ENCODE measurements around the gene CCDC192.

DNA sequence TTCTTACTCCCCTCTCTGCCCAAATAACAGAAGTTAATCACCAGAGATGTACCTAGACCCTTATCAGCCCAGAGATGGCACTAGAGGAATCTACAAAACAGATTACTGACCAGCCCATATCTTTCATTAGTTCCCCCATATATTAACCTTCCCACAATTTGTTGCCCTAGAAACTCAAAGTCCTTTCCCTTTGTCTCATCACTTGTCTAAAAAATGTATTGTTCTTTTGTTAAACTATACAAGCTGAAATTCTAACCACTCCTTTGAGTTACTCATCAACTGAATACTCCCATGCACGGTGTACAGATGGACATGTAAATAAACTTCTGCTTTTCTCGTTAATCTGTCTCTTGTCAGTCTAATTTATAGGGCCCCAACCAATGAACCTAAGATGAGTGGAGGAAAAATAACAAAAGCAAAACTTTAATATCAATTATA lies 130.9 kb downstream of the CCDC192 start:
- TF ChIP-seq EZH2 (IDR thresholded peaks at IDR 0.05; ENCODE audit: borderline replicate concordance, low read depth, low read length, severe bottlenecking) = no peak
- no peak for TF ChIP-seq CTCF (IDR thresholded peaks at IDR 0.05; ENCODE audit: extremely low read depth in 1 of 2, insufficient read depth in 1 of 2, low read depth in 1 of 2, low read length in 2 of 2)
- TF ChIP-seq JUN (IDR thresholded peaks at IDR 0.05; ENCODE audit: borderline replicate concordance, insufficient read depth, insufficient read length, low read depth) = no peak
- no peak for TF ChIP-seq GATA2 (IDR thresholded peaks at IDR 0.05; ENCODE audit: insufficient read depth, insufficient read length, low read depth, low read length)
- no peak for TF ChIP-seq POLR2A (IDR thresholded peaks at IDR 0.05; ENCODE audit: low read depth, low read length)

All from endothelial cell of umbilical vein (primary cell).